NCI-H2107 treated with DMSO at 0.1 percent for 48 hours (cell line): ENCODE measurements around the gene EPB41L4A.
"Not testable (repeated sequence)": the region's sequence is repeated elsewhere in the genome, so short reads cannot be mapped to it uniquely, and the experiment has no call there.

Experiments used
- DNase-seq: peaks from one replicate; lab custom pipeline; 2025; ENCODE audit not compliant: unreplicated experiment; lab: John Stamatoyannopoulos, UW

Gene EPB41L4A, protein sequence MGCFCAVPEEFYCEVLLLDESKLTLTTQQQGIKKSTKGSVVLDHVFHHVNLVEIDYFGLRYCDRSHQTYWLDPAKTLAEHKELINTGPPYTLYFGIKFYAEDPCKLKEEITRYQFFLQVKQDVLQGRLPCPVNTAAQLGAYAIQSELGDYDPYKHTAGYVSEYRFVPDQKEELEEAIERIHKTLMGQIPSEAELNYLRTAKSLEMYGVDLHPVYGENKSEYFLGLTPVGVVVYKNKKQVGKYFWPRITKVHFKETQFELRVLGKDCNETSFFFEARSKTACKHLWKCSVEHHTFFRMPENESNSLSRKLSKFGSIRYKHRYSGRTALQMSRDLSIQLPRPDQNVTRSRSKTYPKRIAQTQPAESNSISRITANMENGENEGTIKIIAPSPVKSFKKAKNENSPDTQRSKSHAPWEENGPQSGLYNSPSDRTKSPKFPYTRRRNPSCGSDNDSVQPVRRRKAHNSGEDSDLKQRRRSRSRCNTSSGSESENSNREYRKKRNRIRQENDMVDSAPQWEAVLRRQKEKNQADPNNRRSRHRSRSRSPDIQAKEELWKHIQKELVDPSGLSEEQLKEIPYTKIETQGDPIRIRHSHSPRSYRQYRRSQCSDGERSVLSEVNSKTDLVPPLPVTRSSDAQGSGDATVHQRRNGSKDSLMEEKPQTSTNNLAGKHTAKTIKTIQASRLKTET

DNA sequence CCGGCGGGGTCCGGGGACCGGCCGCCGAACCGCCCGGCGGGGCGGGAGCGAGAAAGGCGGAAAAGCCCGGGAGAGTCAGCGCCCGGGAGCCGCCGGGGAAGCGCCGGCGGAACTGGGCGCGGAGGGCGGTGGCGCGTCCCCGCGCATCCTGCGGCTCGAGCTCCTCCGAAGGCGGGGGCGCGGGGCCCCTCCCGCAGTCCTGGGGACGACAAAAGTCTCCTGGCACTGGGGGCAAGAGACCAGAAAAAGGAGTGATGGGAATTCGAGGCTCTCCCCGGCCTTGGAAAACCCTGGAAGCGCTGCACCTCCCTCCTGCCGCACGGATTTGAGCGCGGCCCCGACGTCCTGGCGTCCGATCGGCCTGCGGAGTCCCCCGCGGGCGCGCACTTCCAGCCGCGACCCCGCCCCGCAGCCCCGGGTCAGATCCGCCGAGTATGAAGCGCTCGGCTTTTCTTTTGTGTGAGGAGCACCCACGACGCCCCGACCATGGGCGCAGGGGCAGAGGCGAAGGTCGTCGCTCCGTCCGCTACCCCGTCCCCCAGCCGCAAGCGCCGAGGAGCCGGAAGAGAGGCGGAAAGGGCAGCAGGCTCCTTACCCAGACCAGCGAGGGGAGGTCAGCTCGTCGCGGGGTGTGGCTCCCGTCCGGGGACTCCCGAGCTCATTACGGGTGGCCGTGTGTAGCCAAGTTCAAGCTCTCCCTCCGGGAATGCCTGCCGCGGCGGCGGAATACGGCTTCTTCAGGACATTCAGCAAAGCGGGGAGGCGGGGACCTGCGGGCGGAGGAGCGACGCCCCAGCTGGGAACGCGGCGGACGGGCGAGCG lies at the start of gene EPB41L4A:
EPB41L4A (minus strand) TSS at position 114 of the 822 bp plus-strand sequence. CDS start 238 bp downstream, outside the sequence.
- no peak for DNase-seq

DNA sequence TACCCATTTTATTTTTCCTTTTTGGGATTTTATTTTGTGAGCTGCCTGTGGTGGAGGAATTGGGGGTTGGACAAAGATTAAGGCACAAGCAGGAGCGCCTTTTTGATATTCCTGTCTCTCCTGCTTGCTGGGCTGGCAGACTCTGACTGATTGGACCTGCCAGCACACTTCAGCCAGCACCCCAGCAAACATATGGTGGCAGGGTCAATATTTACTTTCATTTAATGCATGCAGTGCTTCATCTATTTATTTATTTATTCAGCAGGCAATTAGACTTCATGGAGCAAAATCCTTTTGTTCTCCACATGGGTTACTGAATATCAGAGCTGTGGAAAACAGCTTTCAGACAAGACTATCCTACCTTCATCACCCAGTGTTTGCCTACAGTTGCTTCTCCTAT lies 48.4 kb upstream of the EPB41L4A start:
- DNase-seq, result no peak

DNA sequence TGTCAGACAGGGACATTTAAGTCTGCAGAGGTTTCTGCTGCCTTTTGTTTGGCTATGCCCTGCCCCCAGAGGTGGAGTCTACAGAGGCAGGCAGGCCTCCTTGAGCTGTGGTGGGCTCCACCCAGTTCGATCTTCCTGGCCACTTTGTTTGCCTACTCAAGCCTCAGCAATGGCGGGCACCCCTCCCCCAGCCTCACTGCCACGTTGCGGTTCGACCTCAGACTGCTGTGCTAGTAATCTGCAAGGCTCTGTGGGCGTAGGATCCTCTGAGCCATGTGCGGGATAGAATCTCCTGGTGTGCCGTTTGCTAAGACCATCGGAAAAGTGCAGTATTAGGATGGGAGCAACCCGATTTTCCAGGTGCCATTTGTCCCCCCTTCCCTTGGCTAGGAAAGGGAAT lies 47.2 kb upstream of the EPB41L4A start:
- DNase-seq, result not testable (repeated sequence)

DNA sequence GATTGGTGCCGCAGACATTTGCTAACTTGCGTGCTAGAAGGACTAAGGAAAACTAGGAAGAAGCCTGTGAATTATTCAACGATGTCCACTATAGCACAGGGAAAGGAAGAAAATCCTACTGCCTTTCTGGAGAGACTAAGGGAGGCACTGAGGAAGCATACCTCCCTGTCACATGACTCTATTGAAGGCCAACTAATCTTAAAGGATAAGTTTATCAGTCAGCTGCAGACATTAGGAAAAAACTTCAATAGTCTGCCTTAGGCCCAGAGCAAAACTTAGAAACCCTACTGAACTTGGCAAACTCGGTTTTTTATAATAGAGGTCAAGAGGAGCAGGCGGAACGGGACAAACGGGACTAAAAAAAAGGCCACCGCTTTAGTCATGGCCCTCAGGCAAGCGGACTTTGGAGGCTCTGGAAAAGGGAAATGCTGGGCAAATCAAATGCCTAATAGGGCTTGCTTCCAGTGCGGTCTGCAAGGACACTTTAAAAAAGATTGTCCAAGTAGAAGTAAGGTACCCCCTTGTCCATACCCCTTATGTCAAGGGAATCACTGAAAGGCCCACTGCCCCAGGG lies 28.2 kb upstream of the EPB41L4A start:
- DNase-seq, result not testable (repeated sequence)

DNA sequence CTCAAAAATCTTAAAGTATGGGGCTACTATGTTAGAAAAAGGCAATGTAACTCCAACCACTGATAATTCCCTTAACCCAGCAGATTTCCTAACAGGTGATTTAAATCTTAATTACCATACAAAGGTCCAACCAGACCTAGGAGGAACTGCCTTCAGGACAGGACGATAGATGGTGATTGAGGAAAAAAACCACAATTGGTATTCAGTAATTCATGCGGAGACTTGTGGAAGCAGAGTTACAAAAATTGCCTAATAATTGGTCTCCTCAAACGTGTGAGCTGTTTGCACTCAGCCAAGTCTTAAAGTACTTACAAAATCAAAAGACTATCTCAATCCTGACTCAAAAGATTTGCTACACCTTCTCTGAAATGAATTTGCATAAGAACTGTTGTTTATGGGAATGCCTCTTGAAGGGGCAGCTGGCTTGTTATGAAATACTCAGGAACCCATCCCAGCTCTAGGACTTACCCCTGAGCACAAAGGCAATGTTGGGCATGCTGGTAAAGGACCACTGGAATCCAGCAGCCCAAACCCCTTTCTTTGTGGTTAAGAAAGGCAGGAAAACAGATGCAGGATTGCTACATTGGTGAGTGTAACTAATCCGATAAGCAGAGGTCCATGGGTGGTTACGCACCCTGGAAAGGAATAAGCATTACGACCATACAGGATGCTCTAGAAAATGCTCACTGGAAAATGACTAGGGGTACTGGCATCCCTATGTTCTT lies 26.7 kb upstream of the EPB41L4A start:
- DNase-seq, result no peak

DNA sequence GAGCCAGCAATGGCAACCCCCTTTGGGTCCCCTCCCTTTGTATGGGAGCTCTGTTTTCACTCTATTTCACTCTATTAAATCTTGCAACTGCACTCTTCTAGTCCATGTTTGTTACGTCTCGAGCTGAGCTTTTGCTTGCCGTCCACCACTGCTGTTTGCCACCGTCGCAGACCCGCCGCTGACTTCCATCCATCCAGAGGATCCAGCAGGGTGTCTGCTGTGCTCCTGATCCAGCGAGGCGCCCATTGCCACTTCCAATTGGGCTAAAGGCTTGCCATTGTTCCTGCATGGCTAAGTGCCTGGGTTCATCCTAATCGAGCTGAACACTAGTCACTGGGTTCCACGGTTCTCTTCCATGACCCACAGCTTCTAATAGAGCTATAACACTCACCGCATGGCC lies 24.9 kb upstream of the EPB41L4A start:
- not testable (repeated sequence) for DNase-seq

DNA sequence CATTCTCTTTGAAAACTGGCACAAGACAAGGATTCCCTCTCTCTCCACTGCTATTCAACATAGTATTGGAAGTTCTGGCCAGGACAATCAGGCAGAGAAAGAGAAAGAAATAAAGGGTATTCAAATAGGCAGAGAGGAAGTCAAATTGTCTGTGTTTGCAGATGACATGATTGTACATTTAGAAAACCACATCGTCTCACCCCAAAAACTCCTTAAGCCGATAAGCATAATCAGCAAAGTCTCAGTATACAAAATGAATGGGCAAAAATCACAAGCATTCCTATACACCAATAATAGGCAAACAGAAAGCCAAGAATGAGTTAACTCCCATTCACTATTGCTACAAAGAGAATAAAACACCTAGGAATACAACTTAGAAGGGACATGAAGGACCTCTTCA lies 21.0 kb upstream of the EPB41L4A start:
- DNase-seq, result no peak

DNA sequence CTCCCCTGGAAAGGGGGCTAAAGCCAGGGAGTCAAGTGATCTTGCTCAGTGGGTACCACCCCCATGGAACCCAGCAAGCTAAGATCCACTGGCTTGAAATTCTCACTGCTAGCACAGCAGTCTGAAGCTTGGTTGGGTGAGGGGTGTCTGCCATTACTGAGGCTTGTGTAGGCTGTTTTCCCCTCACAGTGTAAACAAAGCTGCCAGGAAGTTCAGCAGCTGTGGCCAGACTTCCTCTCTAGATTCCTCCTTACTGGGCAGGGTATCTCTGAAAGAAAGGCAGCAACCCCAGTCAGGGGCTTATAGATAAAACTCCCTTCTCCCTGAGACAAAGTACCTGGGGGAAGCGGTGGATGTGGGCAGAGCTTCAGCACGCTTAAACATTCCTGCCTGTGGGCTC lies 17.1 kb upstream of the EPB41L4A start:
- no peak for DNase-seq

DNA sequence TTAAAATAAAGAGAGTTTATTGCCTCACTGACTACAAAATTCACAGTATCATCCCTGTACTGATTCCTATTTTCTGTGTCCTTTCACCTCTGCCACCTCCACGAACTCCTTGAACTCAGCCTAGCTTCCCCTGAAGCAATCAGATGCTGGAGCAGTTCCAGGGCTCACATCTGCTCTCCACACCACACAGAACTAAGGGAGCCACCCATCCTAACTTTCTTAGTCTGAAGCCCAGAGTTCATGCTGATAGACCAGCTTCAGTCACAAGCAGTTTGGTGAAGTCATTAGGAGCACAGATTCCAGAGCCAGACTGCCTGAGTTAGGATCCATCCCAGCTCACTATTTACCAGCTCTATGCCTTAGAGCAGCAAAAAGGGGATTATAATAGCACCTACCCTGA lies 15.6 kb upstream of the EPB41L4A start:
- no peak for DNase-seq

DNA sequence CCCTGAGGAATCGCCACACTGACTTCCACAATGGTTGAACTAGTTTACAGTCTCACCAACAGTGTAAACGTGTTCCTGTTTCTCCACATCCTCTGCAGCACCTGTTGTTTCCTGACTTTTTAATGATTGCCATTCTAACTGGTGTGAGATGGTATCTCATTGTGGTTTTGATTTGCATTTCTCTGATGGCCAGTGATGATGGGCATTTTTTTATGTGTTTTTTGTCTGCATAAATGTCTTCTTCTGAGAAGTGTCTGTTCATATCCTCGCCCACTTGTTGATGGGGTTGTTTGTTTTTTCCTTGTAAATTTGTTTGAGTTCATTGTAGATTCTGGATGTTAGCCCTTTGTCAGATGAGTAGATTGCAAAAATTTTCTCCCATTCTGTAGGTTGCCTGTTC lies 7.1 kb upstream of the EPB41L4A start:
- DNase-seq, result not testable (repeated sequence)

DNA sequence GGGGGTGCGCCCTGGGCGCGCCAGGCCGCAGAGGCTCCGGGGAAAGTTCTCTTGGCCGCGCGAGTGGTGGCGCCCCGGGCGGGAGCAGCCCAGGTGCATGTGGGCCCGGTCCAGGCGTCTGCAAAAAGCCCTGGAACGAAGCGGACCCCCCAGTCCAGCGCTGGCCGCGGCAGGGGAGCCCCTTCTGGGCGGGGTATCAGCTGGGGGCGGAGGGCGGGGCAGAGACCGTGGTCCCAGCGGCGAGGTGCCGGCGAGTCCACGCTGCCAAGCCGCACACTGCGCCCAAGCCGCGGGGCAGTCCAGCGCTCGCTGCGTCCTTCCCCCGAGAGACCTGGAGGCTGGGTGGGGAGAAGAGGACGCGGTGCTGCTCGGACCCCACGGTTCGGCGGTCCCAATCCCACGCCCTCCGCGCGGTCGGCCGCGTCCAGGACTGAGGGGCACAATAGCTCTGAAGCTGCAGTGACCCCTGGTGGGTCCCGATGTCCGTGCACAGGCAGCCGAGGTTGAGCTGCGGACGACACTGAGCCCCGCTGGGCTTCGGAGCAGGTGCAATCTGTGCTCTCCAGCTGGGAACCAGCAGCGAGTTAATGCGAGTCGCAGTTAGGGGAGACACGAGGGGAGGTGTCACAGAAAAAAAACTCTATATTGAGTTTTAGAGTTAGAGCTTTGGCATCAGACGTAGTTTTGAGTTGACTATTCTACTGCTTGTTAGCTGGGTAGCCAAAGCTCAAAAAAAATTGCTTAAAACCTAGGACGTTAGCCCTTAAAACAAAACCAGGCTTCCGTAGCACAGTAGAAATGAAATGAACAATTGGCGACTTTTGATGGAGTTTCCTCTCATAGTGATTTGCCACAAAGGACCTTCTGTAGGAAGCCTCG lies 1.1 kb upstream of the EPB41L4A start:
- DNase-seq, result peak; percentile 48

DNA sequence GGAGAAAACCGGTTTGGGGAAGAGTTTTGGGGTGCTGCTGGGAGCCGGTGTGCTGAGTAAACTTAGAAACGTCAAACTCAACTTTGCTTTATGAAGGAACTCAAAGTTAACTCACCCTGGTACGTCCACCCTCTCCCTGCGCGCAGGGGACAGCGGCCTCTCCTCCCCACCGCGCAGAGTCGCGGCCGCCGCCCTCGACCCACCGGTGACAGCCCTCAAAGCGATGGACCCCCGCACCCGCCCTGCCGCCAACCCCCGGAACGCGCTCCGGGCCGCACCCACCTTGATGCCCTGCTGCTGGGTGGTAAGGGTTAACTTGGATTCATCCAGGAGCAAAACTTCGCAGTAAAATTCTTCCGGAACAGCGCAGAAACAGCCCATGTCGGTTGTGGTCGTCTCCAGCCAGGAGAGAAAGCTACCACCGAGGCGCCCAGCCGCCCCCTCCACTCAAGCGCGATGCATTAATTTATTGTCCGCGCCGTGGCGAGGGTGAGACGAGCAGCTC lies 366 bp downstream of the EPB41L4A start:
- no peak for DNase-seq

DNA sequence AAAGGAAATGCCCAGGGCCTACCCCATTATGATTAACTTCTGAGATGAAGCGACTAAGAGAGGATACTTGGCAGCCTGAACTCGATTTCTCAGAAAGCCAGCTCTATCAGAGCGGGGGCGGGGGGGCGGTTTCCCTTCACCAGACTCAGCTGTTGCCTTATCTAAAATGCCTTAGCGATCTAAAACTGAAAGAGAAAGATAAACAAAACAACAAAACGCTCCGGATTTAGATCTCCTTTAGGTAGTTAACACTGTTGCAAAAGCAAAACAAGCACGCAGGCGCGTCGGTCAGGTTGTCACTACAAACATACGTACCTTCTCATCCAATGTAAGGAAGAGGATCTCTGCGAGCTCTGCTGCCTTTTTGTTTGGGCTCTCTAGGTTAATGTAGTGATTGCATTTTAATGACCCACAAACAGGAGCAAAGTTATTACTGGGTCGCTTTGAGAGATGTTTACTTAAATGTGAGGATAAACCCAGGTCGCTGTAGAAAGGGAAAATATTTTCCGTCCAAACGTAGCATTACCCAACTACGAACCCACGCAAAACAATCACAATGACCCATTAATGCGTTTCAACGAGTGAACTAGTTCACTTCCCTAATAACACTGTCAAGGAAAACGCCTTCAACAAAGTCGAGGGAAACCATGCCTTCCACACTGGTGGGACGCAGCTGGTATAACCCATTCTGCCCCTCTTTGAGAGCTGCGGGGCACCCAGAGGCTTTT lies 982 bp downstream of the EPB41L4A start:
- DNase-seq, result no peak

DNA sequence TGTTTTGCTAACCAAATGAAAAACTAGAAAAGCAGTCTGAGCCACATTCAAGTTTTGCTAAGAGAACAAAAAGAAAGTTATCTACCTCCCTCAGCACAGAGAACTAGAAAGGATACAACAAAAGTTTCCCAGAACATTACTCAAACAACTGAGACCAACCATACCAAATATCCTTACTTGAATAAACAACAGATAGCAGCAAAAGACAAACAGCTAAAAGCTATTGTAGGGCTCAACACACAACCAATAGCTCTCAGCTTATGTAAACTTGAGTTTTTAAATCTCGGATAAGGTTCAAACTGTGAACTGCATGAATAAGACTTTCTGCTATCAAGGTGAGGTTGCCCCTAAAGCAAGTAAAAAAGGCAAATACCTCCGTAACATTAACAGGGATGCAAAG lies 3.5 kb downstream of the EPB41L4A start:
- DNase-seq, result no peak

DNA sequence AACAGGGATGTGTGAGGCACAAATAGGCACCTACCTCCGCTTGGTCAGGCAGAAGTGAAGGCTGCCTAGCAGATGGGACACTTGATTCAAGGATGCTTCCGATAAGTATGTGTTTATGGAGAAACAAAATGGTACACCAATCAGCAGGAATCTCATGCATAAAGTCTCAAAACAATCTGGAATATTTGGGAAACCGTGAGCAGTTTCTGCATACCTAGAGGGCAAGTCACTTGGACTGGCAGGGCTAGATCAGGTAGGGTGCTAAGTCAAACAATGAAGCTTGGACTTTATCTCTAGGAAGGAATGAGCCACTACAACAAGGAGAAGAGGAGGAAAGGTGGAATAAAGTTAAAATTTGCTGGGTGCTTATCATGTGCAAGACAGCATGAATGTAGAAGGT lies 5.5 kb downstream of the EPB41L4A start:
- DNase-seq, result no peak

DNA sequence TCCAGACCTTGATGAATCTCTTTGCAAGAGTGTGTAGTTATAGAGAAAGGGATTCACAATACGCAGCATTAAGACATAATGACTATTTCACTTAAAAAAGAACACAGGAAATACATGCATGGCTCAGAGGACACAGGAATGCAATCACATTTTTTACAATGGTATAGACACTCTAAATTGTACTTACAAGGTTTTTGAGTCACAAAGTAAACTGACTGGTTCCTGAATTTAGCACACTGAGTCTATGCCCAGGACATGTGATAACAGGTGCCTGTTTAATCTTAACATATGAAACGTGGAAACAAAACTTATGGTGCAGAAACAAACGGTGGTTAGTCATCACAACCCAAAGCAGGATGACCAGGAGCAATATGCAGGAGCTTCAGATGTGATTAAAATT lies 6.7 kb downstream of the EPB41L4A start:
- no peak for DNase-seq

DNA sequence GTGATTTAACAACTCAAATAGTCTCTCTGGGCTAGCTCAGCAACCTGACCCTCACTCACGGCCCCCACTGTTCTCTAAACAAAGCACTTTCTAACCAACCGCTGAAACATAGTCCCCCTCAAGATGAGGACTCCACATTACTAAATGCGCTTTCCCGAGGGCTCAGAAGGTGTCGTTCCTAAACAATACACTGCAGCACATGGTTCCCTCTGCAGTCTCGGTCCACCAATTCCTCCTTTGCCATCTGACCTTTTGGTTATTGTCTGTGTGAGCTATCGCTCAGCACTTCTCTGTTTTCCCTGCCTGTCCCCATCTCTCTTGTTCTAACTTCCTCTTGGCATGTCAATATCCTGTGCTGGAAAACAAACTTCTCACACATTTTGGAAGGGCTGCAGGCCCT lies 7.2 kb downstream of the EPB41L4A start:
- DNase-seq, result no peak

DNA sequence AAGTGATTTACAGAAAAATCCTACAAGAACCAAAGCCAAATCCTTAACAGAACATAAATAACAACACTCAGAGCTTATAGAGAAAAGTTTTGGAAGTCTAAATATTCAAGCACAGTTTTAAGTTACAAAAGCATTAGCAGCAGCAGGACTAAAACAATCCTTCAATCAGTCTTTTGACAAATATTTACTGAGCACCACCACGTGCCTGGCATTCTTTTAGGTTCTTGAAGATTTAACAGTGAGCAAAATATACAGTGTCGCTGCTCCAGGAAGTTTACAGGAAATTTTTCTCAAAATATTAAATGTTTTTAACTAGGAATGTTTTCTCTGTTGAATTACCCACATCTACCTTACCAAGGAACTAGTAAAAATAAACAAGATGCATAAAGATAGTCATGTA lies 11.4 kb downstream of the EPB41L4A start:
- DNase-seq, result no peak

DNA sequence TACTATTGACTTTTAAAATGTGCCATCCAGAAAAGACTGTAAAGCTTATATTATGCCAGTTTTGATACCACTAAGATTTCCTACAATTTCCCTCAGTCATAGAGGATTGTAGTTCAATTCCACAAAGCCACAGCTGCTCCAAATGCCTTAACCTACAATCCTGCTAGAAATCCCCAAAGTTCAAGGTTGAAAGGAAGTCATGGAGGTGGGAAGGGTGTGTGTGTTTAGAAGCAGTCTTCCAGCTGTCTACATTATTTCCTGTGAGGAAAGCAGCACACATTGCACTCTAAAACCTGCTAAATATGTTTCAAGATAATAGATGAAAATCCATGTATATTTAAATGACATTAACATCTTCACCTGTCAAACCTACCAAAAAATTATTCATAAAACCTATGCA lies 11.8 kb downstream of the EPB41L4A start:
- no peak for DNase-seq
